NCI-H69 (cell line): ENCODE data around the gene ERICH6B.
"Not testable (repeated sequence)": the region's sequence is repeated elsewhere in the genome, so short reads cannot be mapped to it uniquely, and the experiment has no call there.

Experiments
- DNase-seq: peaks from one replicate; lab custom pipeline; 2025; lab: John Stamatoyannopoulos, UW

Gene ERICH6B

DNA sequence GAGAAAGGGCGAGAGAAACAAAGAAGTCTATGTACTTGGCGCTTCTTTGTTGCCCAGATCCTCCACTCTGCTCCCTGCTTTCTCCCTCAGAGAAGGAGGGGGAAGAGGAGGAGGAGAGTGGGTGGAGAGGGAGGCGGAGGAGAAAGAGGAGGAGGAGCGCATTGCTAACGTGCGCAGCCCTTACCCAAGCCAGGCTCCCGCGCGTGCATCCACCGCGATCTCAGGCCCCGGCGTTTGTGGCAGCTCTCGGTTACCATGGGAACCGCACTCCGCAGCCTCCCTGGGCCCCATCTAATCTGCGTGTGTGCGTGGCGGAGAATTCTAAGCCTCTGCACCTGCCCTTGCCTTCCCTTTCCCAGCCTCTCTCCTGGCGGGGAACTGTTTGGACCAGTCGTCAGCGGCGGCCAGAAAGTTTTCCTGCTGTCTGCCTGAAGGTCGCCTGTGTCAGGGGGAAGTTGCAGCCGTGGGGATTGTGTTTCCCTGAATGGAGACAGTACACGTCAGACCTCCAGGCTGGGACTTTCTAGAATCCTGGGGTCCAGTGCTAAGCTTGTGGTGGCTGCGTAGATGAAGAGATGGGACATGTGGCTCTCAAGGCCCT lies at the start of gene ERICH6B:
TSS of gene ERICH6B (minus strand) at position 239 of the 601 bp plus-strand sequence. CDS start 18,734 bp downstream, outside the sequence.
- DNase-seq: peak; percentile 63

DNA sequence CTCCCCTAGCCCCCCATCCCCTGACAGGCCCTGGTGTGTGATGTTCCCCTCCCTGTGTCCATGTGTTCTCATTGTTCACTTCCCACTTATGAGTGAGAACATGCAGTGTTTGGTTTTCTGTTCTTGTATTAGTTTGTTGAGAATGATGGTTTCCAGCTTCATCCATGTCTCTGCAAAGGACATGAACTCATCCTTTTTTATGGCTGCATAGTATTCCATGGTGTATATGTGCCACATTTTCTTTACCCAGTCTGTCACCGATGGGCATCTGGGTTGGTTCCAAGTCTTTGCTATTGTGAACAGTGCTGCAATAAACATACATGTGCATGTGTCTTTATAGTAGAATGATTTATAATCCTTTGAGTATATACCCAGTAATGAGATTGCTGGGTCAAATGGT lies 47.4 kb upstream of the ERICH6B start:
- DNase-seq: not testable (repeated sequence)

DNA sequence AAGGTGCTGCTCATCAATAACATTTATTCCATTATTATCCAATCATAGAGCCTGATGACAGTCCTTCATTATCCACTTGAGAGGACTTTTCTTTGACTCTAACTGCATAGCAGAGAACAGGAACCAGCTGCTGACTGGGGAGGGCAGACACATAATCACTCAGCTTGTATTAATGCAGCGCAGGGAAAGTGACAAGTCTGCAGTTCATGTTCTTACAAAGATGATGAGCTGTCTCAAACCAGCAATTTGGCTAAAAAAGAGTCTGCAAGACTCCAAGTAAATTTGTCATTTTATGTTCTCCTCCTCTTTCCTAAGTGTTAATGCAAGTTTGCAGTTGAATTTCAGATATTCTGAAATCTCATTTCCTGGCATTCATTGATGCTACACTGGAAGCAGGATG lies 46.6 kb upstream of the ERICH6B start:
- no peak for DNase-seq

DNA sequence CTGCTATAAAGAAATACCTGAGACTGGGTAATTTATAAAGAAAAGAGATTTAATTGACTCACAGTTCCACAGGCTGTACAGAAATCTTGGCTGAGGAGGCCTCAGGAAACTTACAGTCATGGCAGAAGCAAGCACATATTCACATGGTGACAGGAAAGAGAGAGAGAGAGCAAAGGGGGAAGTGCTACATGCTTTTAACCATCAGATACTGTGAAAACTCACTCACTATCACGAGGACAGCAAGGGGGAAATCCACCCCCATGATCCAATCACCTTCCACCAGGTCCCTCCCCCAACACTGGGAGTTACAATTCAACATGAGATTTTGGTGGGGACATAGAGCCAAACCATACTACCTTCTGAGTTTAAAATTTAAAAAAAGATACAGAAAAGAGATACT lies 44.9 kb upstream of the ERICH6B start:
- not testable (repeated sequence) for DNase-seq

DNA sequence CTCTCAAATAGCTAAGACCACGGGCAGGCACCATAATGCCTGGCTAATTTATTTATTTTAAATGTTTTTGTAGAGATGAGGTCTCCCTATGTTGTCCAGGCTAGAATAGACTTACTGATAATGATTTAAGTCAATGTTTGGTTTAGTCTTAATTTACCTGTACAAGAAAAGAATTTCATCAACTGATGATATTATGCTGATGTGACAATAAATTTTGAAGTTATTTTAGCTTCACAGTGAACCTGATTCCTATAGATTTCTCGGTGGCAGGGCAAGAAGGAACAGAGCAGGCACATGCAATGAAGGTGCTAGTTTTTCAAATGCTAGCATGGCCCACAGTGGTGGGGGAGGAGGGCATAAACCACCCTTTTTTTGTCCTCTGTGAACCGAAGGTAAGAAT lies 44.0 kb upstream of the ERICH6B start:
- no peak for DNase-seq

DNA sequence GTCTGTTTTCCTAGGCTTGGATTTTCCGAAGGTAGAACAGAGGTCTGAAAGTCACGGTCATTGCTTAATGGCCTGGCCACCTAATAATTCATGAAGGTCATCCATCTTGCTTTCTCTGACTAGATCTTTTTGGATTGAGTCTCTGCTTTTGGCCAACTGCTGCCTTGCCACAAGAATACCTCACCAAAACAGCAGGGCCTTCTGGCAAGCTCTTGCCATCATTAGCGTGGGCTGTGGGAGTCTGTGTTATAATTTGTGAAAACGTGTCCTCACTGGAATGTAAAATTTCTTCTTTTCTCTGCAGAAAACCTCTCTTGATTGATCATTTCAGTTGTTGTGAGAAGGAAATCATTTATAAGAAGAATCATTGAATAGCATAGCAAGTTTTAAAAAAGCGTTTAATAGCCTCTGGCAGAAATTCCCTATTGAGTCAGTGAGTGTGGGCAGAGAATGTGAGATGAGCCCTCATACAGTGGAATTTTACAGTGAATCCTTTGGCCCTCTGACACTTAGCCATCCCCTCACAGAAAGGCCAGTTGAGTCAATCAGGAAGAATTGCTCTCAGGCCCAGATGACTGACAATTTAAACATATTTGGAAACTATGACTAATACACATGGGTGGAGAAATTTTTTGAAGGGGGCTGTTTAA lies 43.2 kb upstream of the ERICH6B start:
- no peak for DNase-seq

DNA sequence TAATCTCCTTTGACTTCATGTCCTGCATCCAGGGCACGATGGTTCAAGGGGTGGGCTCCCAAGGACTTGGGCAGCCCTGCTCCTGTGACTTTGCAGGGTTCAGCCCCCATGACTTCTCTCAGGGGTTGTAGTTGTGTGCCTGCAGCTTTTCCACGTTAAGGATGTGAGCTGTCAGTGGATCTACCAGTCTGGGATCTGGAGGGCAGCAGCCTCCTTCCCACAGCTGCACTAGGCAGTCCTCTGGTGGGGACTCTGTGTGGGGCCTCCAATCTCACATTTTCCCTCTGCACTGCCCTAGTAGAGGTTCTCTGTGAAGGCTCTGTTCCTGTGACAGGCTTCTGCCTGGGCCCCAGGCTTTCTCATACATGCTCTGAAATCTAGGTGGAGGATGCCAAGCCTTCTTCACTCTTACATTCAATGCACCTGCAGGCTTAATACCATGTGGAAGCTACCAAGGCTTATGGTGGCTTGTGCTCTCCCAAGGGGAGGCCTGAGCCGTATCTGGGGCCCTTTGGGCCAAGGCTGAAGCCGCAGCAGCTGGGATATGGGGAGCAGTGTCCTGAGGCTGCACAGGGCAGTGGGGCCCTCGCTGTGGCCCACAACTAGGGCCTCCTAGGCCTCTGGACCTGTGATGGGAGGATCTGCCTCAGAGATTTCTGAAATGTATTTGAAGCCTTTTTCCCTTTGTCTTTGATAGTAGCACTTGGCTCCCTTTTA lies 39.3 kb upstream of the ERICH6B start:
- no peak for DNase-seq

DNA sequence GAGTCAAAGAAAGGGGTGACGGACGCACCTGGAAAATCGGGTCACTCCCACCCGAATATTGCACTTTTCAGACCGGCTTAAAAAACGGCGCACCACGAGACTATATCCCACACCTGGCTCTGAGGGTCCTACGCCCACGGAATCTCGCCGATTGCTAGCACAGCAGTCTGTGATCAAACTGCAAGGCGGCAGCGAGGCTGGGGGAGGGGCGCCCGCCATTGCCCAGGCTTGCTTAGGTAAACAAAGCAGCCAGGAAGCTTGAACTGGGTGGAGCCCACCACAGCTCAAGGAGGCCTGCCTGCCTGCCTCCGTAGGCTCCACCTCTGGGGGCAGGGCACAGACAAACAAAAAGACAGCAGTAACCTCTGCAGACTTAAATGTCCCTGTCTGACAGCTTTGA lies 29.7 kb upstream of the ERICH6B start:
- not testable (repeated sequence) for DNase-seq

DNA sequence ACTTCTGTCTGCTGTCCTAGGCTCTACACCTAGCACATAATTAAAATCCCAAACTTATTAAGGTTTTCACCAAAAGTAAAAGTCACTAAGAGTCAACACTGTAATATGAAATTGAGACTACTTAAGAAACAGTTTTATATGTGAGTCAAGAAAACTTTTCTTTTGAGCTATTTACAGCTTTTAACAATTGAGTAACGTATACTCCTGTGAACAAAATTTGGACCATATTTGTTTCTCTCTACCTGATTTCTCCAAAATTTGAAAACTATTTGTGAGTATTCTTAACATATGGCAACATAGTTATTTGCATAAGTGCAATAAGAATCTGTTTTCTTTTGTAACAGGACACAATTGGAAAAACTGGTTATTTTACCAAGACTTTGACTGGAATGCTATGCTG lies 26.6 kb upstream of the ERICH6B start:
- DNase-seq: not testable (repeated sequence)

DNA sequence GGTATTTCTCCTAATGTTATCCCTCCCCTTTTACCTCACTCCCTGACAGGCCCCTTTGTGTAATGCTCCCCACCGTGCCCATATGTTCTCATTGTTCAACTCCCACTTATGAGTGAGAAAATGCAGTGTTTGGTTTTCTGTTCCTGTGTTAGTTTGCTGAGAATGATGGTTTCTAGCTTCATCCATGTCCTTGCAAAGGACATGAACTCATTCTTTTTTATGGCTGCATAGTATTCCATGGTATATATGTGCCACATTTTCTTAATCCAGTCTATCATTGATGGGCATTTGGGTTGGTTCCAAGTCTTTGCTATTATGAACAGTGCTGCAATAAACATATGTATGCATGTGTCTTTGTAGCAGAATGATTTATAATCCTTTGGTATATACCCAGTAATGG lies 19.8 kb upstream of the ERICH6B start:
- not testable (repeated sequence) for DNase-seq

DNA sequence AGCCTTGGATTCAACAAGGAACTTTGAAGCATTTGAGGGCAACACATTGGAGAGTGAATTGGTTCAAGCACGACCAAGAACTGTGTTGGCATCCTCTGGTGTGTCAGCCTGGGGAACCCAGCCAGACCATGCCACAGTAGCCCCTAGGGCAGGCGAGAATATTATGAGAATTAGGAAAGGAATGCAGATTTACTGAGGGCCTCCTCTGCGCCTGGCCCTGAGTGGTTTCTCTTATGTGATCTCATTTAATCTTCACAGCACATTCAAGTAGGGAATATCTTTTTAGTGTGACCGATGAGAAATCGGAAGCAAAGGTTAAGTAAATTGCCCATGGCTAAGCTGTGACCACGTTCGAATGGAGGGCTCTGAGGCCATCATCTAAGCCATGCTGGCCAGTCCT lies 15.3 kb upstream of the ERICH6B start:
- no peak for DNase-seq

DNA sequence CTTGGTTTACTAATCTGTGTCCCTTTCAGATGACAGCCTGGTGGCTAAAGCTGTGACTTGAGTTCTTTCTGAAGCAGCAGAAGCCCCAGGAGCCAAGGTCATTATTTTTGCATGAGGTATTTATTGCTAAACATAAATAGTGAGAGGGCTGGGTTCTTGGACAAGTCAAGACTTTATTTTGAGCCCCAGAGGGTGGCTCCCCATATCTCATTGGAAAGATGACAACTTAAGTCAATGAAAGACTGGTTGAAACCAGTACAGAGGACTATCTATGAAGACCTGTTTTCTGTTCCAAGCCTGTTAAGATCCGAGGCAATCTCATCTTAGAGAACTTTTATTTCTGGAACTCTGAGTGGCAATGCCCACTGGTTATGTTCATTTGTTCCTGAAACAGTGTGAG lies 14.4 kb upstream of the ERICH6B start:
- no peak for DNase-seq

DNA sequence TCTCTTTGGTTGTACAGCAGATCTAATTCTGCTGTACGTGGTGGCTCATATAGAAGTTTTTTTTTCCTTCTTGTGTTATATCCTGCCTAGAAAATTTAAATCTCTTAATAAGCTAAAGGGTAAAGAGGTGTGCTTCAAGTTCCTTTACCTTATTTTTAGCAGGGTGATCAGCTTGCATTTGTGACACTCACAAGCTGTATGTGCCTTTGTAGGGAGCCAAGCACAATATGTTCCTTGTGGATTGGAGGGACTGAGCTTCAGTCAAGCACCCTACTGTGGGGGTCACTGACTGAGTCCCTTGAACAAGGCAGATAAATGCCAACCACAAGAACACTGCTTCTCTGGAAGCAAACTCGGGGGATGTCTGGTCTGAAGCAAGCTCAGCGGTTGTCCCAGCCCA lies 12.6 kb upstream of the ERICH6B start:
- DNase-seq: no peak

DNA sequence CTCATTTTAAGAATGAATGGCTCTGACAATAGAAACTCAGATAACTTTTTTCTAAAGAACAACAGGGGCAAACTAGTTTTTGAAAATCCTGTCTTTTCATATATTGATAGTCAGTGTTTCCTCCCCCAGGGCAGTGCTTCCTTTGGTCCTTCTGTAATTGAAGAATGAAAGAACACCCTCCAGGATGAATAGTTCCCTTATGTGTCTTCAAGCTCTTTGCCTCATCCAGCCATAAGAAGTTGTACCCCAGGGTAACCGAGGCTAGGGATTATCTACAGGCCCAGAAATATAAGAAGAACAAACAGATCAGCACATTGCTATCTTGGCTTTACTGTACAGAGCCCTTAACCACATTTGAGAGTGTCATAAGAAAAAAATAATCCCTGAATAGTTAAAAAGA lies 12.1 kb upstream of the ERICH6B start:
- no peak for DNase-seq

DNA sequence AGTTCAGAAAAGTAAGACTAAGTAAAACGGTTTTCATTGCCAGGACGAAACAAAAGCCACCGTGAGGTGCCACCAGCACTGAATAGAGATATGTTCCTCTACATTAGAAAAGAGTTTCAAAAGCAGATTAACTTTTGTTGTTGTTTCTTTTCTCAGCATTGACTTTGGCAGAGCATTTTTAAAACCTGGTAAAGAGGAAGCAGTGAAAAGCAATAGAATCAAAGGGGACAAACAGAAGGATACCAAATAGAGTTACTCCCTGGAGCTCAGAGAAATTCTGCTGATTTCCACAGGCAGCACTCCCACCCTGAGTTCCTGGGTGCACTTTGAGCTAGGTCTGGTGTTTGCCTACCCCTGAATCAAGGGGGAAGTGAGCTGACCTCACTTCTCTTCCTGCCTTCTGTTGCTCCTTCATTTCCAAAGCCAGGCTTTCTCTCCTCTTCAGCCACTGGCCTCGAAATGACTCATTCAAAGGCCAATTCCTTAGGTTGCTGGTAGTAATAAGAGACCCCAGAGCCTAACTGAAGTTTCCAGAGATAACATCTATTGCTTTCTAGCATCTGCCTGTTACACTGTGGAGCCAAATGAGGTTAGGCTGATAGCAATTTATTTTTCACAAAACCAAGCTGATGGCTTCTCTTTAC lies 11.3 kb upstream of the ERICH6B start:
- no peak for DNase-seq

DNA sequence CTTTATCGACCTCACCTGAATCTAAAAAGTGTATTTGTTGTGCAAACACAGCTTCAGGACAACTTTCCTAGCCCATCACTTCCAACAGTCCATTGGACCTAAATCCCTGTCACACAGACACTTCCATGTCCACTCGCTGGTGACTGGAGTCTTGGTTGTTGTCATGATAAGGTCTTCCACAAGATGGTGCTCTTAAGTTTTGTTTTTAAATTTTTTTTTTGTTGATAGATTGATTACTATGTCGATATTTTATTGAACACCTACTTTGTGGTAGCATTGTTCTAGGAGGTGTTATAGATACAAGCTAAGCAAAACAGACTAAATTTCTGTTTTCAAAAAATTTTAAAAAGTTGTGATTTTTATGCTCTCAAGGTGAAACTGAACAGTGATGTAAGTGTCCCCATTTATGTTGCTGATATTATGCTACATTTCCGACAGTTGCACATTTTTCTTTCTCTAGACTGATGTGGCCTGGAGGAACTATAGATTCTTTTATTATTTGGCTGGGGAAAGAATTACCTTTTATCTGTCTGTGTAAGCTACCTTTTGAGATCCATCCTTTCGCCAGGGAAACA lies 8.1 kb upstream of the ERICH6B start:
- peak; percentile 6 for DNase-seq

DNA sequence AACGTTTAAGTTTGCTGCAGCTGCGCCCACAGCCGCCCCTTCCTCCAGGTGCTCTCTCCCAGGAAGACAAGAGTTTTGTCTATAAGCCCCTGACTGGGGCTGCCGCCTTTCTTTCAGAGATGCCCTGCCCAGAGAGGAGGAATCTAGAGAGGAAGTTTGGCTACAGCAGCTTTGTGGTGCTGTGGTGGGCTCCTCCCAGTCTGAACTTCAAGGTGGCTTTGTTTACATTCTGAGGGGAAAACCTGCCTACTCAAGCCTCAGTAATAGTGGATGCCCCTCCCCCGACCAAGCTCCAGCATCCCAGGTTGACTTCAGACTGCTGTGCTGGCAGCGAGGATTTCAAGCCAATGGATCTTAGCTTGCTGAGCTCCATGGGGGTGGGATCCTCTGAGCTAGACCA lies 6.4 kb upstream of the ERICH6B start:
- no peak for DNase-seq

DNA sequence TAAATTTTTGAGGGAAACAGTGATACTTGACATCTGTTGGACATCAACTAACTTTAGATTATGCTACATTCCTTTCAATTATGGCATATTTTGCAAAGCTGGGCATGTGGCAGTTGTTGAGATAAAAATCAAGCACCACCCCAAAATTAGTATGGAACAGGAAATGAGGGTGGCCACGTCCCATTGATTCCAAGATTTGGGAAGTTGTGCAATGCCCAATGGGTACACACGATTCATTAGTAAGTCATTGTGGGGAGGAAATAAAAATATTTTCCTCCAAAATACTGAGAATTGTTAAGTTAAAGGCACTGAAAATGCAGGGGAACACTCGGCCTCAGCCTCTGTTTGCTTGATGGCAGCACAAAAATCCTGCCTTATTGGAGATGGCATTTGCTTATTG lies 7.6 kb downstream of the ERICH6B start:
- DNase-seq: no peak

DNA sequence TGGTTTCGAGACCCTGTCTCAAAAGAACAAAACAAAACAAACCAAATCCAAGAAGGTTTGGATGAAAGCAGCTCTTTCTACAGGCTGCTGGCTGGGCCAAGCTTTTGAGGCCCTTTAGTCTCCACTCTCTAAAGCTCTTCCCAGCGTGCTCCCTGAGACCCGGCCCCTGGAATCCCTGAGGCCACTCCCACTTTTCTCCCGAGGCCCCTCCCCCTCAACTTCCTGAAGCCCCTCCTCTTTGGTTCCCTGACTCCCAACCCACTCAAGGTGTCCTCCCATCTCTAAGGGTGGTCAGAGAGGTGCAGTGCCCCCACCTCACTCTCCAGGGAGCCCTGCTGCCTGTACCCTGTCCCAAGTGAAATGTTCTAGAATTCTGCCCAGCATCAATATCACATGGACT lies 10.6 kb downstream of the ERICH6B start:
- DNase-seq: no peak

DNA sequence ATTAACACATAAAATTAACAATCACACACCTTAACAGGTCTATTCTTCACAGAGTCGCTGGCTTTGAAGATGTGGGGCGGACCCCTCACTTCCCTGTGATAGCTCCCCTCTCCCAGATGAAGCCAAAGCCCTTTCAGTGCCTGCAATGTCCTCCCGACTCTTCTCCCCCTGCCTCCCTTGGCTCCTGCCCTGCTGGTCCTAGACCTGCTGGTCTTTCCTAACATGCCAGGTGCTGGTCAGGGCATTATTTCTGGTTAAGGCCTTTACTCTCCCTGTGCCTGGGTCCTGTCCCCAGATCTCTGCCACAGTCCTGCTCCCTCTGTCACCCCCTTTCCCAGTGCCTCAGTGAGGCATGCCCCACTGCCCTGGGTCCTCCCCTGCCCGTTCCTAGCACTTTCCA lies 12.2 kb downstream of the ERICH6B start:
- no peak for DNase-seq

DNA sequence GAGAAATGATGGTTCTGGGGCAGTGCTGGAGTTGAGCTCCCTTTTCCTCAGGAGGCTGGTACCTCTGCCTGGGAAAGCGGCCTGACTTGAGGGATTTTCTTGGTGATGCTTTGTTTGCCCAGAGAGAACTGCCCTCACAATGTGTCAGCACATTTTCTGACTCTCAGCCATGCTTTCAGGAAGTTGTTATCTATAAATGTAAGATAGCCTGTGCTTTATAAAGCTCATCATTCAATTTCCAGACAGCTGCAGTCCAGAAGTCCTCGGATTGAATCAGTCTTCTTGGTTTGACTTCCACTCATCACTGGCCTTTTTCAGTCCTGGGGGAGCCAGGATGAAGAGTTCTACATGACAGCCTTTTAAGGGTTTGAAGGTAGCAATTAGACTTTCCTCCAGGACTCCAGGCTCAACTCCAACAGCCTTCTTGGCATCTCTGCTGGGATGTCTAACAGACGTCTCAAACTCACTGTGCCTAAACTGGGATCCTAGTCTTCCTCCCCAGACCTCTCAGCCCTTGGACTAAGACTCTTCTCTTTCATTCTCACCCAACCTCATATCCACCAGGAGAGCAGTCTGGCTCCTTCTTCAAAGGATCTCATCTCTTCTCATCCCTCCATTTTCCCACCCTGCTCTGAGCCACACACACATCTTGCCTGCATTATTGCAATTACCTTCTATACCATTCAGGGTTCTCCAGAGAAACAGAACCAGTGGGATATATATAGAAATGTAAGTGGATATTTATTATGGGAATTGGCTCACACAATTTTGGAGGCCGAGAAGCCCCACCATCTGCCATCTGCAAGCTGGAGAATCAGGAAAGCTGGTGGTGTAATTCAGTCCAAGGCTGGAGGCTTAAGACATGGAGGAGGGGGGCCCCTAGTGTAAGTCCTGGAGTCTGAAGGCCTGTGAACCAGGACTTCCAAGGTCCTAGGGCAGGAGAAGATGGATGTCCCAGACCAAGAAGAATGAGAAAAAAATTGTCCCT lies 13.1 kb downstream of the ERICH6B start:
- DNase-seq: no peak
